GM21737 (cell line): ENCODE results near the gene NDST1.
"Not testable (repeated sequence)": the region's sequence is repeated elsewhere in the genome, so short reads cannot be mapped to it uniquely, and the experiment has no call there.

Experiments
- ATAC-seq: cut with Tn5 transposase; IDR thresholded peaks from one replicate; pipeline ENCODE4 v1.9.1; 2021; ENCODE audit warnings: mild to moderate bottlenecking, moderate library complexity; ENCODE audit not compliant: unreplicated experiment

NDST1 gene

GRCh38 chr5:150506571-150507473 is 1.1 kb upstream of the NDST1 start:
- no peak for ATAC-seq

- no peak for ATAC-seq
These were observed 328 bp downstream of the NDST1 start for GRCh38 chr5:150508277-150508640.

GRCh38 chr5:150508828-150509227 is 897 bp downstream of the NDST1 start:
- no peak for ATAC-seq

- ATAC-seq: no peak
These were observed 2.1 kb downstream of the NDST1 start for GRCh38 chr5:150509992-150510391.

GRCh38 chr5:150510460-150511263 is 2.7 kb downstream of the NDST1 start:
- no peak for ATAC-seq

- ATAC-seq: no peak
These were observed 3.8 kb downstream of the NDST1 start for GRCh38 chr5:150511578-150512367.

- ATAC-seq: no peak
These were observed 4.4 kb downstream of the NDST1 start for GRCh38 chr5:150512368-150512747.

- ATAC-seq: no peak
These were observed 5.7 kb downstream of the NDST1 start for GRCh38 chr5:150513375-150514309.

GRCh38 chr5:150514708-150515211 is 6.8 kb downstream of the NDST1 start:
- no peak for ATAC-seq

- ATAC-seq: no peak
These were observed 7.5 kb downstream of the NDST1 start for GRCh38 chr5:150515446-150515845.

- ATAC-seq: no peak
These were observed 8.1 kb downstream of the NDST1 start for GRCh38 chr5:150516011-150516410.

GRCh38 chr5:150517272-150518152 is 9.6 kb downstream of the NDST1 start:
- ATAC-seq: no peak

- ATAC-seq: not testable (repeated sequence)
These were observed 11.0 kb downstream of the NDST1 start for GRCh38 chr5:150518712-150519559.

GRCh38 chr5:150519560-150519945 is 11.6 kb downstream of the NDST1 start:
- no peak for ATAC-seq

- ATAC-seq: no peak
These were observed 12.0 kb downstream of the NDST1 start for GRCh38 chr5:150519978-150520377.

GRCh38 chr5:150520747-150521521 is 13.0 kb downstream of the NDST1 start:
- ATAC-seq: no peak

GRCh38 chr5:150521522-150521817 is 13.5 kb downstream of the NDST1 start:
- no peak for ATAC-seq
